Measurements from ENCODE around the gene DCAF7.

- TF ChIP-seq CTCF (IDR thresholded peaks at IDR 0.05; ENCODE audit: low read length): no peak
- TF ChIP-seq EZH2phosphoT487 (IDR thresholded peaks at IDR 0.05; ENCODE audit: low read length): no peak
- TF ChIP-seq EZH2 (optimal IDR thresholded peaks at IDR 0.05; ENCODE audit: low read depth, low read length): no peak
These were observed 27.9 kb downstream of the DCAF7 start for GRCh38 chr17:63578027-63578768.

Measured in MM.1S (cell line).